IMR-90 (cell line): ENCODE results near the gene FBLN7. TPM values are rescaled to one million over a fixed set of nuclear protein-coding genes. Genes with fewer than 3 reads are reported as not detected.

Experiments
- ATAC-seq: fragments of 200-7000 bp; cut with Tn5 transposase; 2 replicates; pipeline ENCODE4 v1.9.1; 2020; ENCODE audit warnings: low read depth, mild to moderate bottlenecking, moderate library complexity
- BruUV-seq: library from RNA; stranded (reverse); fragments of 400-500 nt; replicated peaks from 2 replicates; lab custom pipeline; 2021; lab: Mats Ljungman, UMichigan
- CTCF ChIA-PET: fragments of 300-600 bp; formaldehyde crosslinking; extraction: SDS; loops from one replicate; lab custom pipeline; 2021; ENCODE audit warnings: antibody characterized with exemption; lab: Yijun Ruan, JAX
- POLR2A ChIA-PET: fragments of 300-600 bp; sonication (Branson Sonifier 250); formaldehyde crosslinking; loops from one replicate; lab custom pipeline; 2022; ENCODE audit warnings: antibody characterized with exemption; ENCODE audit not compliant: unreplicated experiment; lab: Charles Lee
- DNase-seq: peaks from one replicate; pipeline ENCODE4 v3.0.0; 2013
- H2AFZ ChIP-seq: replicated peaks from 2 replicates; pipeline ENCODE3; 2013; ENCODE audit warnings: low read length, mild to moderate bottlenecking; ENCODE audit not compliant: poor library complexity
- H2AK5ac ChIP-seq: 2 replicates; pipeline ENCODE4 v1.6.1; 2013; ENCODE audit warnings: low read depth, low read length, inconsistent platforms
- H2AK9ac ChIP-seq: replicated peaks from 2 replicates; pipeline ENCODE3; 2013; ENCODE audit warnings: mild to moderate bottlenecking, low read depth, low read length, moderate library complexity; ENCODE audit not compliant: poor library complexity
- H2BK120ac ChIP-seq: 2 replicates; pipeline ENCODE4 v1.6.1; 2013; ENCODE audit warnings: low read depth, low read length, inconsistent platforms
- H2BK15ac ChIP-seq: 3 replicates; pipeline ENCODE4 v1.6.1; 2013; ENCODE audit warnings: low read depth, low read length, inconsistent platforms
- H2BK20ac ChIP-seq: 2 replicates; pipeline ENCODE4 v1.6.1; 2013; ENCODE audit warnings: low read depth, mild to moderate bottlenecking, inconsistent platforms, low read length, moderate library complexity
- H2BK5ac ChIP-seq: 2 replicates; pipeline ENCODE4 v1.6.1; 2013; ENCODE audit warnings: mild to moderate bottlenecking, low read depth, low read length, inconsistent platforms; ENCODE audit not compliant: poor library complexity, severe bottlenecking
- H3K14ac ChIP-seq: replicated peaks from 2 replicates; pipeline ENCODE4 v1.6.1; 2013; ENCODE audit warnings: low read depth, low read length, inconsistent platforms
- H3K18ac ChIP-seq: 2 replicates; pipeline ENCODE4 v1.6.1; 2013; ENCODE audit warnings: low read depth, low read length, control low read depth
- H3K23ac ChIP-seq: 2 replicates; pipeline ENCODE4 v1.6.1; 2013; ENCODE audit warnings: low read depth, low read length, inconsistent platforms
- H3K27ac ChIP-seq: 2 replicates; pipeline ENCODE4 v1.5.1; 2013; ENCODE audit warnings: mild to moderate bottlenecking, control low read depth, low read length; ENCODE audit not compliant: insufficient read depth
- H3K27me3 ChIP-seq: 2 replicates; pipeline ENCODE4 v1.6.1; 2013; ENCODE audit warnings: low read length; ENCODE audit not compliant: control insufficient read depth, insufficient read depth
- H3K36me3 ChIP-seq: 2 replicates; pipeline ENCODE4 v1.6.1; 2013; ENCODE audit warnings: low read length, mixed read lengths; ENCODE audit not compliant: control insufficient read depth, insufficient read depth
- H3K4ac ChIP-seq: 2 replicates; pipeline ENCODE4 v1.6.1; 2013; ENCODE audit warnings: low read depth, low read length, inconsistent platforms
- H3K4me1 ChIP-seq: 2 replicates; pipeline ENCODE4 v1.6.1; 2013; ENCODE audit warnings: low read length, mixed read lengths; ENCODE audit not compliant: control insufficient read depth, insufficient read depth
- H3K4me2 ChIP-seq: 2 replicates; pipeline ENCODE4 v1.6.1; 2013; ENCODE audit warnings: low read depth, mild to moderate bottlenecking, control low read depth, low read length, moderate library complexity
- H3K4me3 ChIP-seq: 2 replicates; pipeline ENCODE4 v1.5.1; 2013; ENCODE audit warnings: low read depth, mild to moderate bottlenecking, control low read depth, low read length, moderate library complexity; ENCODE audit not compliant: insufficient read depth
- H3K56ac ChIP-seq: 2 replicates; pipeline ENCODE4 v1.6.1; 2013; ENCODE audit warnings: low read length, inconsistent platforms; ENCODE audit not compliant: insufficient read depth; ENCODE audit errors: extremely low read depth
- H3K79me1 ChIP-seq, 2 experiments: 2 replicates each; pipeline ENCODE4 v1.6.1; 2013; ENCODE audit warnings: low read length in 2 of 2, inconsistent platforms in 1 of 2, low read depth in 1 of 2
- H3K9ac ChIP-seq: 2 replicates; pipeline ENCODE4 v1.6.1; 2013; ENCODE audit warnings: low read depth, low read length, control low read depth
- H3K9me1 ChIP-seq: 2 replicates; pipeline ENCODE4 v1.6.1; 2013; ENCODE audit warnings: low read length, inconsistent platforms; ENCODE audit not compliant: insufficient read depth
- H3K9me3 ChIP-seq: 2 replicates; pipeline ENCODE4 v1.6.1; 2013; ENCODE audit warnings: low read length; ENCODE audit not compliant: control insufficient read depth, insufficient read depth
- H4K20me1 ChIP-seq: 2 replicates; pipeline ENCODE4 v1.6.1; 2013; ENCODE audit warnings: low read length, inconsistent platforms; ENCODE audit not compliant: insufficient read depth
- H4K5ac ChIP-seq: 2 replicates; pipeline ENCODE4 v1.6.1; 2013; ENCODE audit warnings: mild to moderate bottlenecking, low read depth, low read length, control low read depth
- H4K8ac ChIP-seq, 2 experiments: 2 replicates each; pipeline ENCODE4 v1.6.1; 2013; ENCODE audit warnings: low read depth in 2 of 2, low read length in 2 of 2, control low read depth in 1 of 2, inconsistent platforms in 1 of 2
- H4K91ac ChIP-seq: 2 replicates; pipeline ENCODE4 v1.6.1; 2013; ENCODE audit warnings: low read depth, low read length, inconsistent platforms; ENCODE audit not compliant: insufficient read depth
- BHLHE40 ChIP-seq: fragments of 150-350 bp; IDR thresholded peaks from 2 replicates; pipeline ENCODE4 v1.6.1; 2016; ENCODE audit warnings: mild to moderate bottlenecking, low read depth, low read length
- CEBPB ChIP-seq: IDR thresholded peaks from 2 replicates; pipeline ENCODE4 v1.6.1; 2012; ENCODE audit warnings: low read depth, low read length, improper control_type of control experiment
- CHD1 ChIP-seq: IDR thresholded peaks from 2 replicates; pipeline ENCODE4 v1.6.1; 2012; ENCODE audit warnings: low read depth, low read length, improper control_type of control experiment
- ELK1 ChIP-seq: fragments of 150-350 bp; IDR thresholded peaks from 2 replicates; pipeline ENCODE4 v1.6.1; 2016; ENCODE audit warnings: low read depth, mild to moderate bottlenecking, low read length, moderate library complexity, borderline replicate concordance
- FOS ChIP-seq: fragments of 150-350 bp; IDR thresholded peaks from 2 replicates; pipeline ENCODE4 v1.6.1; 2016; ENCODE audit warnings: low read depth, low read length
- MAFK ChIP-seq: IDR thresholded peaks from 2 replicates; pipeline ENCODE4 v1.6.1; 2012; ENCODE audit warnings: low read depth, low read length, improper control_type of control experiment
- MAZ ChIP-seq: IDR thresholded peaks from 2 replicates; pipeline ENCODE4 v1.6.1; 2012; ENCODE audit warnings: low read depth, mild to moderate bottlenecking, low read length, improper control_type of control experiment, moderate library complexity, borderline replicate concordance
- MXI1 ChIP-seq: IDR thresholded peaks from 2 replicates; pipeline ENCODE4 v1.6.1; 2012; ENCODE audit warnings: low read depth, mild to moderate bottlenecking, low read length, moderate library complexity, borderline replicate concordance
- NFE2L2 ChIP-seq: fragments of 150-350 bp; IDR thresholded peaks from 2 replicates; pipeline ENCODE4 v1.6.1; 2016; ENCODE audit warnings: low read depth, mild to moderate bottlenecking, low read length
- POLR2A ChIP-seq: IDR thresholded peaks from 2 replicates; pipeline ENCODE4 v1.6.1; 2012; ENCODE audit warnings: mild to moderate bottlenecking, low read depth, low read length
- RAD21 ChIP-seq: IDR thresholded peaks from 2 replicates; pipeline ENCODE4 v1.6.1; 2012; ENCODE audit warnings: low read length, improper control_type of control experiment
- RCOR1 ChIP-seq: IDR thresholded peaks from 2 replicates; pipeline ENCODE4 v1.6.1; 2012; ENCODE audit warnings: mild to moderate bottlenecking, low read length, improper control_type of control experiment; ENCODE audit not compliant: insufficient replicate concordance
- RFX5 ChIP-seq: IDR thresholded peaks from 2 replicates; pipeline ENCODE4 v1.8.0; 2012; ENCODE audit warnings: low read depth, mild to moderate bottlenecking, low read length, moderate library complexity
- SMC3 ChIP-seq: fragments of 150-350 bp; IDR thresholded peaks from 2 replicates; pipeline ENCODE4 v1.6.1; 2016; ENCODE audit warnings: low read depth, mild to moderate bottlenecking, antibody characterized with exemption, low read length, moderate library complexity
- USF2 ChIP-seq: fragments of 150-350 bp; IDR thresholded peaks from 2 replicates; pipeline ENCODE4 v1.6.1; 2017; ENCODE audit warnings: mild to moderate bottlenecking, antibody characterized with exemption, low read length, low read depth
- WGBS, 2 experiments: methylation state at CpG; one replicate each; pipeline versions ENCODE4 v1.1.5 to v1.1.7; 2013; ENCODE audit warnings: missing lambda C conversion rate in 2 of 2; ENCODE audit not compliant: insufficient read length in 1 of 2; ENCODE audit errors: extremely low coverage in 2 of 2; 5-methylcytosine and 5-hydroxymethylcytosine counted together
- dilution Hi-C: fragments of 300-500 bp; cut with HindIII; formaldehyde crosslinking; loops from one replicate; pipeline ENCODE4 v1.14.3; 2018; ENCODE audit warnings: low sequenced_read_pairs; ENCODE audit not compliant: unreplicated experiment
- in situ Hi-C: fragments of 300-500 bp; cut with MboI; formaldehyde crosslinking; loops from 3 replicates; pipeline ENCODE4 v1.14.3; 2019; ENCODE audit warnings: low sequenced_read_pairs, inconsistent platforms, mixed read lengths
- intact Hi-C: fragments of 100-400 bp; cut with micrococcal nuclease; formaldehyde crosslinking; loops from 2 replicates; pipeline ENCODE4 v1.10.0; 2022
- polyA plus RNA-seq, 3 experiments: library from polyadenylated mRNA; depleted of rRNA; stranded (reverse); fragments of >200 nt; gene quantifications; 2 replicates each; pipeline ENCODE4 v1.2.3, GENCODE V29; 2012; ENCODE audit warnings: low replicate concordance in 1 of 3
- total RNA-seq: library from RNA; depleted of rRNA; stranded (reverse); fragments of >200 nt; gene quantifications from 2 replicates; pipeline ENCODE4 v1.2.3, GENCODE V29; 2012

Gene FBLN7
- total and polyA plus RNA-seq, 2 of the 4 experiments (the other 2 are of a cell fraction) = 0.18 to 1.2 TPM

- 90% methylated on average over 4 of the region's 27 CpGs; no CpG with 5 or more reads in 1 of the 2 experiments for WGBS, 2 experiments
- no peak for DNase-seq
- H3K9me1 ChIP-seq = peaks cover 2% of the 10 kb centered on the region; the same call in 1 of the 2 replicates
- in situ Hi-C loops (no loop called here), dilution Hi-C loops (no loop called here), intact Hi-C loops (no loop called here)
- H3K27ac ChIP-seq = no peak overlapping the region
- no peaks in the 10 kb centered on the region for H3K9me3 ChIP-seq
- H2AFZ ChIP-seq = no peak overlapping the region
- H4K8ac ChIP-seq = no peak overlapping the region
- peaks cover 9% of the 10 kb centered on the region for H3K4me1 ChIP-seq
- no peak overlapping the region for H3K14ac ChIP-seq
- H3K4me3 ChIP-seq = no peak overlapping the region
- H2BK15ac ChIP-seq = no peak overlapping the region
- CTCF ChIA-PET = no interaction called here
- no peak for ATAC-seq
- no peak overlapping the region for H3K18ac ChIP-seq
- no TSS peak for BruUV-seq
- no peak overlapping the region for H4K5ac ChIP-seq
- no peak overlapping the region for H2AK5ac ChIP-seq
- no peaks in the 10 kb centered on the region for H4K20me1 ChIP-seq
- no peak overlapping the region for H2AK9ac ChIP-seq
- H2BK120ac ChIP-seq = no peak overlapping the region
- H3K27me3 ChIP-seq = no peaks in the 10 kb centered on the region
- H3K4me2 ChIP-seq = no peak overlapping the region
- H2BK20ac ChIP-seq = no peak overlapping the region
- no peak overlapping the region for H3K9ac ChIP-seq
- H3K23ac ChIP-seq = no peak overlapping the region
- H3K4ac ChIP-seq = no peak overlapping the region
- no peak overlapping the region for H3K56ac ChIP-seq
- POLR2A ChIA-PET = interaction anchor here (0.6 kb wide), 1 partner anchor 23 kb away, joined by 3 read pairs; no protein-coding TSS in a partner anchor
- no peak overlapping the region for H2BK5ac ChIP-seq
- no peak overlapping the region for H4K91ac ChIP-seq
- no peaks in the 10 kb centered on the region for H3K36me3 ChIP-seq
- H3K79me1 ChIP-seq = 0 out of 4 replicates have a peak, but pooled peaks cover 0 to 4% of the 10 kb centered on the region in 2 experiments
- no peak for TF ChIP-seq CHD1
- no peak for TF ChIP-seq FOS
- no peak for TF ChIP-seq NFE2L2
- no peak for TF ChIP-seq RAD21
- no peak for TF ChIP-seq MAFK
- no peak for TF ChIP-seq USF2
- TF ChIP-seq SMC3 = no peak
- no peak for TF ChIP-seq POLR2A
- TF ChIP-seq MAZ = no peak
- no peak for TF ChIP-seq ELK1
- no peak for TF ChIP-seq RCOR1
- no peak for TF ChIP-seq RFX5
- no peak for TF ChIP-seq BHLHE40
- TF ChIP-seq MXI1 = no peak
- no peak for TF ChIP-seq CEBPB
Observed at GRCh38 chr2:112155331-112156151, 17.4 kb downstream of the FBLN7 start.
